HepG2 (cell line): ENCODE results near the gene SCN8A. TPM values are rescaled to one million over a fixed set of nuclear protein-coding genes. Genes with fewer than 3 reads are reported as not detected.

Experiments
- ATAC-seq: fragments of 200-7000 bp; cut with Tn5 transposase; 3 replicates; pipeline ENCODE4 v1.9.1; 2020; ENCODE audit warnings: mild to moderate bottlenecking, moderate library complexity
- BruUV-seq: library from RNA; stranded (reverse); fragments of 400-500 nt; replicated peaks from 2 replicates; lab custom pipeline; 2021; lab: Mats Ljungman, UMichigan
- CTCF ChIA-PET: fragments of 300-600 bp; formaldehyde crosslinking; extraction: SDS; loops from one replicate; lab custom pipeline; 2021; ENCODE audit warnings: low total read pairs, inconsistent platforms, low intra/inter-chr PET ratio; lab: Yijun Ruan, JAX
- POLR2A ChIA-PET: fragments of 350-600 bp; sonication (Branson Sonifier 250); formaldehyde crosslinking; loops from one replicate; lab custom pipeline; 2020; ENCODE audit warnings: antibody characterized with exemption, inconsistent platforms; lab: Yijun Ruan, JAX
- DNase-seq: peaks from one replicate; pipeline ENCODE4 v3.0.0-alpha.2; 2015; ENCODE audit warnings: low spot score
- FAIRE-seq: peaks from 3 replicates; lab custom pipeline; 2011; peaks lifted over from hg19 to GRCh38; lab: Jason Lieb, UNC
- H2AFZ ChIP-seq: one replicate; pipeline ENCODE4 v1.6.1; 2011; ENCODE audit warnings: low read length, inconsistent platforms
- H3K27ac ChIP-seq: fragments of 300-600 bp; 3 replicates; pipeline ENCODE4 v1.8.0; 2011; ENCODE audit warnings: mixed run types, mild to moderate bottlenecking, mixed read lengths, low read length, inconsistent platforms; ENCODE audit not compliant: insufficient read depth; ENCODE audit errors: extremely low read length
- H3K27me3 ChIP-seq, 2 experiments: fragments of 200-600 bp in 1 of 2; 2 replicates in 1 of 2; 3 replicates in 1 of 2; pipeline versions ENCODE4 v1.6.0 to v1.8.0; 2011; ENCODE audit warnings: low read length in 2 of 2, mild to moderate bottlenecking in 2 of 2, moderate library complexity in 2 of 2, inconsistent platforms in 1 of 2; ENCODE audit not compliant: insufficient read depth in 2 of 2, control insufficient read depth in 1 of 2
- H3K36me3 ChIP-seq, 2 experiments: fragments of 200-600 bp in 1 of 2; replicated peaks in 1 of 2; 2 replicates in 1 of 2; 3 replicates in 1 of 2; pipeline versions ENCODE4 v1.5.1 to v1.8.0; 2011; ENCODE audit warnings: low read length in 2 of 2, inconsistent platforms in 1 of 2; ENCODE audit not compliant: insufficient read depth in 2 of 2, control insufficient read depth in 1 of 2
- H3K4me1 ChIP-seq: 2 replicates; pipeline ENCODE4 v1.5.1; 2012; ENCODE audit warnings: low read length, inconsistent platforms; ENCODE audit not compliant: insufficient read depth
- H3K4me2 ChIP-seq: 2 replicates; pipeline ENCODE4 v1.6.0; 2011; ENCODE audit warnings: low read depth, low read length, inconsistent platforms
- H3K4me3 ChIP-seq, 3 experiments: fragments of 200-600 bp in 1 of 3; sonication (generic), shearing (Covaris generic) in 1 of 3; replicated peaks in 1 of 3; 2 replicates each; pipeline ENCODE4 v1.5.1; 2011 to 2016; ENCODE audit warnings: low read length in 3 of 3, inconsistent platforms in 2 of 3, low read depth in 2 of 3, mild to moderate bottlenecking in 2 of 3, control low read depth in 1 of 3, mixed read lengths in 1 of 3; ENCODE audit not compliant: insufficient read depth in 1 of 3
- H3K79me2 ChIP-seq: one replicate; pipeline ENCODE4 v1.6.1; 2011; ENCODE audit warnings: low read length, inconsistent platforms; ENCODE audit not compliant: insufficient read depth
- H3K9ac ChIP-seq: 2 replicates; pipeline ENCODE4 v1.6.0; 2011; ENCODE audit warnings: mild to moderate bottlenecking, low read depth, low read length, inconsistent platforms; ENCODE audit not compliant: insufficient read depth
- H3K9me3 ChIP-seq: 2 replicates; pipeline ENCODE4 v1.5.1; 2012; ENCODE audit warnings: mild to moderate bottlenecking, low read length
- H4K20me1 ChIP-seq: 2 replicates; pipeline ENCODE4 v1.6.0; 2011; ENCODE audit warnings: inconsistent platforms, mild to moderate bottlenecking, low read length, moderate library complexity; ENCODE audit not compliant: insufficient read depth
- ESRRA ChIP-seq: sonication (generic); formaldehyde crosslinking; IDR thresholded peaks from 2 replicates; pipeline ENCODE4 v1.5.1; 2020; ENCODE audit warnings: mild to moderate bottlenecking, low read depth, missing genetic modification reagents
- JUND ChIP-seq: sonication (generic); formaldehyde crosslinking; IDR thresholded peaks from 2 replicates; pipeline ENCODE4 v1.8.0; 2022; ENCODE audit warnings: mild to moderate bottlenecking, missing genetic modification reagents
- KLF6 ChIP-seq: IDR thresholded peaks from 2 replicates; pipeline ENCODE4 v1.8.0; 2016; ENCODE audit warnings: missing biosample characterization, missing genetic modification reagents
- LCORL ChIP-seq, 2 experiments: fragments of 450-650 bp in 1 of 2; sonication (generic) in 1 of 2; formaldehyde crosslinking in 1 of 2; IDR thresholded peaks; 2 replicates each; pipeline versions ENCODE4 v1.5.0 to v1.6.1; 2017 to 2020; ENCODE audit warnings: antibody characterized with exemption in 1 of 2, missing genetic modification reagents in 1 of 2
- MTF2 ChIP-seq: sonication (generic); formaldehyde crosslinking; IDR thresholded peaks from 2 replicates; pipeline ENCODE4 v1.5.0; 2020; ENCODE audit warnings: missing genetic modification reagents, borderline replicate concordance
- ZNF3 ChIP-seq: IDR thresholded peaks from 2 replicates; pipeline ENCODE4 v1.7.0; 2017; ENCODE audit warnings: inconsistent platforms
- ZNF605 ChIP-seq: sonication (generic); formaldehyde crosslinking; IDR thresholded peaks from 2 replicates; pipeline ENCODE4 v1.8.0; 2022; ENCODE audit warnings: mild to moderate bottlenecking, missing genetic modification reagents
- ZSCAN22 ChIP-seq: sonication (generic); formaldehyde crosslinking; IDR thresholded peaks from 2 replicates; pipeline ENCODE4 v1.4.0; 2020; ENCODE audit warnings: mild to moderate bottlenecking, missing genetic modification reagents
- WGBS: methylation state at CpG from one replicate; pipeline ENCODE4 v1.1.6; 2017; ENCODE audit warnings: low lambda C conversion rate; 5-methylcytosine and 5-hydroxymethylcytosine counted together
- in situ Hi-C: cut with HindIII; loops from 2 replicates; pipeline ENCODE4 v1.10.0; 2017; ENCODE audit warnings: low pct_unique_long_range_greater_than_20kb; ENCODE audit not compliant: extremely low pct_ligation_motif_present
- intact Hi-C: fragments of 100-400 bp; cut with micrococcal nuclease; formaldehyde crosslinking; loops from one replicate; pipeline ENCODE4 v1.10.0; 2022; ENCODE audit not compliant: unreplicated experiment
- polyA plus RNA-seq, 8 experiments: library from polyadenylated mRNA; depleted of rRNA in 3 of 8; stranded (reverse) in 7 of 8; unstranded in 1 of 8; fragments of >200 nt; fragmentation: Illumina TruSeq in 4 of 8; extraction: Trizol in 4 of 8; gene quantifications; 2 replicates each; pipeline versions ENCODE4 v1.2.1 to v1.2.3, GENCODE V29; 2011 to 2016; ENCODE audit warnings: low read depth in 4 of 8, missing spikeins in 1 of 8, mixed read lengths in 1 of 8; ENCODE audit not compliant: insufficient read depth in 1 of 8
- total RNA-seq, 5 experiments: library from RNA; depleted of rRNA; stranded (reverse); fragments of >200 nt; fragmentation: Illumina TruSeq; extraction: Trizol; gene quantifications; 2 replicates each; pipeline ENCODE4 v1.2.3, GENCODE V29; 2016; ENCODE audit warnings: low read depth in 1 of 5
- TF ChIP-seq, protein P1 (sequence below): sonication (generic); formaldehyde crosslinking; IDR thresholded peaks from 2 replicates; pipeline ENCODE4 v1.8.0; 2022; ENCODE audit warnings: missing genetic modification reagents, mild to moderate bottlenecking, inconsistent platforms, borderline replicate concordance

SCN8A gene
- total and polyA plus RNA-seq, 2 of the 13 experiments (the other 11 are each of a cell fraction or from before 2014, with no cell fraction given): 0.57 to 1.4 TPM

DNA sequence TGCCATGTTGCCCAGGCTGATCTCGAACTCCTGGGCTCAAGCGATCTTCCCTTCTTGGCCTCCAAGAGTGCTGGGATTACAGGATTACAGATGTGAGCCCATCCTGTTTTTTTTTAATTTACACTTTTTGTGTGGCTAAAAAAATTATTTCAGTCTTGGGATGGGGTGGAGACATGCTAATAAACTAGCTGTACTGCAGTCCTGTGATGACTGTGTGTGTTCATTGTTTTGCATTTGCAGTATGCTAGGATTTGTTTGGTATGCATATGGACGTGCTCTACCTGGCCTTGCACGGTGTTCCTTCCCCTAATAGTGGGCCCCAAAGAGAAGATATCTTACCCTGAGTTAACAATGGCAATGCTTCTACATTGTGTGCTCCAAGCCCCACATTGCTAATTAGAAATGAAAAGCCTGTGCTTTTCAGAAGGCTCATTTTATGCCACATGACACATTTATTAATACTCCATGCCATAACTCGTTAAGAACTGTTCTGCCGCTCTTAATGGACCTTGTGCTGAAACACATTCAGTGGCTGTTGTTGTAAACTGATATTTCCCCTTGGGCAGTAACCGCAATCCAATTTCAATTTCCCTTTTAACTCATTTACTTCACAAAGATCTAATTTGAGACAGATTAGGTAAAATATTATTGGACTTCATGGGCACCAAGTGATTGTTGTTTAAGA lies 86.4 kb downstream of the SCN8A start:
- no peak overlapping the region for H3K27ac ChIP-seq
- no peak overlapping the region for H3K9ac ChIP-seq
- H3K4me2 ChIP-seq: no peak overlapping the region
- WGBS: 67% methylated on average over 7 of the region's 7 CpGs
- no peaks in the 10 kb centered on the region for H3K79me2 ChIP-seq
- H3K27me3 ChIP-seq: no peaks in the 10 kb centered on the region
- intact Hi-C loops: no loop called here
- TF ChIP-seq ZSCAN22 (CRISPR knock-in tag): no peak
- no peak for TF ChIP-seq LCORL (IDR thresholded peaks at IDR 0.05)
- TF ChIP-seq LCORL (CRISPR knock-in tag; IDR thresholded peaks at IDR 0.05): no peak
- no peak for TF ChIP-seq MTF2 (CRISPR knock-in tag)
- TF ChIP-seq ZNF3: no peak
- TF ChIP-seq, protein P1, sequence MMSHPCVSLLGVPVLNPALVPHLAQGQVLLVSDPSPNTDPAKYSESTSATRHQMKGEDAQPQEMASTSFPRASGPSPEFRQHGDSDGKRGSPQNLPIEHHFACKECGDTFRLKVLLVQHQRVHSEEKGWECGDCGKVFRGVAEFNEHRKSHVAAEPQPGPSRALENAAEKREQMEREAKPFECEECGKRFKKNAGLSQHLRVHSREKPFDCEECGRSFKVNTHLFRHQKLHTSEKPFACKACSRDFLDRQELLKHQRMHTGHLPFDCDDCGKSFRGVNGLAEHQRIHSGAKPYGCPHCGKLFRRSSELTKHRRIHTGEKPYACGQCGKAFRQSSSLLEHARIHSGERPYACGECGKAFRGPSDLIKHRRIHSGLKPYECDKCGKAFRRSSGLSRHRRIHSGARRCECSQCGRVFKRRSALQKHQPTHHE (CRISPR knock-in tag): no peak
- TF ChIP-seq ESRRA (CRISPR knock-in tag): no peak
- no peak for TF ChIP-seq JUND (CRISPR knock-in tag)
- TF ChIP-seq ZNF605 (CRISPR knock-in tag): no peak
- TF ChIP-seq KLF6 (CRISPR knock-in tag): no peak
- POLR2A ChIA-PET: no interaction called here
- no peak overlapping the region for H3K4me3 ChIP-seq
- no peak overlapping the region for H2AFZ ChIP-seq
- H3K36me3 ChIP-seq: no peaks in the 10 kb centered on the region
- CTCF ChIA-PET: interaction anchor here (0.8 to 1.4 kb wide), 3 partner anchors 88 to 256 kb away, joined by 3 to 9 read pairs (median 5); no protein-coding TSS in a partner anchor
- no peaks in the 10 kb centered on the region for H3K4me1 ChIP-seq
- DNase-seq (no peak), FAIRE-seq (no peak), ATAC-seq (no peak)
- in situ Hi-C loops: no loop called here
- H4K20me1 ChIP-seq: no peaks in the 10 kb centered on the region
- BruUV-seq: no TSS peak
- H3K9me3 ChIP-seq: no peaks in the 10 kb centered on the region
